Neural progenitor cell (in vitro differentiated cells): Measurements from ENCODE around the gene IL15. TPM values are rescaled to one million over a fixed set of nuclear protein-coding genes. Genes with fewer than 3 reads are reported as not detected.
"Not testable (repeated sequence)": the region's sequence is repeated elsewhere in the genome, so short reads cannot be mapped to it uniquely, and the experiment has no call there.

Source experiments
- DNase-seq: peaks from one replicate; pipeline ENCODE4 v3.0.0-alpha.2; 2016; ENCODE audit warnings: low spot score
- H2AFZ ChIP-seq: fragments of 200-600 bp; sonication (generic); replicated peaks from 2 replicates; pipeline ENCODE4 v1.6.1; 2016; ENCODE audit warnings: antibody characterized with exemption
- H3F3A ChIP-seq: fragments of 200-600 bp; sonication (generic); 2 replicates; pipeline ENCODE4 v1.6.1; 2016; ENCODE audit warnings: antibody characterized with exemption, low read depth
- H3K27ac ChIP-seq: fragments of 200-600 bp; sonication (generic); 2 replicates; pipeline ENCODE4 v1.5.1; 2016; ENCODE audit warnings: mild to moderate bottlenecking
- H3K27me3 ChIP-seq: fragments of 200-600 bp; sonication (generic); 2 replicates; pipeline ENCODE4 v1.6.1; 2016; ENCODE audit warnings: mild to moderate bottlenecking, moderate library complexity
- H3K36me3 ChIP-seq: fragments of 200-600 bp; sonication (generic); 2 replicates; pipeline ENCODE4 v1.5.1; 2016
- H3K4me1 ChIP-seq: fragments of 200-600 bp; sonication (generic); 2 replicates; pipeline ENCODE4 v1.6.1; 2016; ENCODE audit warnings: mixed run types
- H3K4me2 ChIP-seq: fragments of 200-600 bp; sonication (generic); 2 replicates; pipeline ENCODE4 v1.6.1; 2016
- H3K4me3 ChIP-seq: fragments of 200-600 bp; sonication (generic); 2 replicates; pipeline ENCODE4 v1.5.1; 2016
- H3K79me2 ChIP-seq: fragments of 200-600 bp; sonication (generic); 2 replicates; pipeline ENCODE4 v1.6.1; 2016; ENCODE audit warnings: low read depth
- H3K9ac ChIP-seq: fragments of 200-600 bp; sonication (generic); 2 replicates; pipeline ENCODE4 v1.6.1; 2016
- H3K9me3 ChIP-seq: fragments of 200-600 bp; sonication (generic); 2 replicates; pipeline ENCODE4 v1.5.1; 2016; ENCODE audit warnings: low read depth
- H4K20me1 ChIP-seq: fragments of 200-600 bp; sonication (generic); 2 replicates; pipeline ENCODE4 v1.6.1; 2016; ENCODE audit warnings: low read depth
- H3K27ac Mint-ChIP-seq: 3 replicates; pipeline ENCODE4 v1.8.0; 2021; ENCODE audit warnings: mixed read lengths
- H3K27me3 Mint-ChIP-seq: 2 replicates; pipeline ENCODE4 v1.8.0; 2022; ENCODE audit warnings: low read depth, mild to moderate bottlenecking, inconsistent platforms, moderate library complexity, mixed read lengths; ENCODE audit not compliant: insufficient read depth
- H3K36me3 Mint-ChIP-seq: 3 replicates; pipeline ENCODE4 v1.8.0; 2021; ENCODE audit warnings: mixed read lengths
- H3K4me1 Mint-ChIP-seq: 3 replicates; pipeline ENCODE4 v1.8.0; 2021; ENCODE audit warnings: mixed read lengths
- H3K4me3 Mint-ChIP-seq: 3 replicates; pipeline ENCODE4 v1.8.0; 2021; ENCODE audit warnings: mild to moderate bottlenecking, moderate library complexity, mixed read lengths
- H3K9me3 Mint-ChIP-seq: 3 replicates; pipeline ENCODE4 v1.8.0; 2020; ENCODE audit warnings: mixed read lengths
- CTCF ChIP-seq: fragments of 200-600 bp; sonication (generic); IDR thresholded peaks from 2 replicates; pipeline ENCODE4 v1.5.1; 2017; ENCODE audit warnings: antibody characterized with exemption, mild to moderate bottlenecking
- EZH2 ChIP-seq: fragments of 200-600 bp; sonication (generic); IDR thresholded peaks from 2 replicates; pipeline ENCODE4 v1.6.1; 2017; ENCODE audit warnings: antibody characterized with exemption, mild to moderate bottlenecking, moderate library complexity
- EZH2phosphoT487 ChIP-seq: fragments of 200-600 bp; sonication (generic); IDR thresholded peaks from 2 replicates; pipeline ENCODE4 v1.6.1; 2017; ENCODE audit warnings: antibody characterized with exemption
- total RNA-seq: library from RNA; depleted of rRNA; stranded (reverse); fragments of >200 nt; gene quantifications from 2 replicates; pipeline ENCODE4 v1.2.3, GENCODE V29; 2015; ENCODE audit warnings: low replicate concordance

Gene IL15
- total RNA-seq, 1 donor from 2014 or later, result not detected

- TF ChIP-seq CTCF (no peak), EZH2phosphoT487 (no peak), EZH2 (no peak)
- Mint-ChIP-seq H3K27me3 (no peaks in the 10 kb centered on the region), H3K4me3 (no peak overlapping the region), H3K36me3 (no peaks in the 10 kb centered on the region), H3K27ac (no peak overlapping the region), H3K4me1 (no peaks in the 10 kb centered on the region), H3K9me3 (peaks cover 5% of the 10 kb centered on the region)
- H3F3A ChIP-seq, result no peaks in the 10 kb centered on the region
- no peak overlapping the region for H3K9ac ChIP-seq
- DNase-seq, result no peak
- H4K20me1 ChIP-seq, result no peaks in the 10 kb centered on the region
- H3K9me3 ChIP-seq, result no peaks in the 10 kb centered on the region
- H3K79me2 ChIP-seq, result no peaks in the 10 kb centered on the region
- no peaks in the 10 kb centered on the region for H3K36me3 ChIP-seq
- no peaks in the 10 kb centered on the region for H3K27me3 ChIP-seq
- H3K4me3 ChIP-seq, result no peak overlapping the region
- no peak overlapping the region for H2AFZ ChIP-seq
- H3K27ac ChIP-seq, result no peak overlapping the region
- no peaks in the 10 kb centered on the region for H3K4me1 ChIP-seq
- H3K4me2 ChIP-seq, result no peak overlapping the region
Measured at GRCh38 chr4:141686879-141687278, 50.5 kb downstream of the IL15 start.

GRCh38 chr4:141689726-141690296 lies 53.4 kb downstream of the IL15 start:
- not testable (repeated sequence) for H3K27ac Mint-ChIP-seq, H4K20me1 ChIP-seq, H3K27ac ChIP-seq, H3K4me3 ChIP-seq, H2AFZ ChIP-seq, H3F3A ChIP-seq, H3K79me2 ChIP-seq, H3K4me3 Mint-ChIP-seq, H3K27me3 Mint-ChIP-seq, H3K4me1 ChIP-seq, H3K27me3 ChIP-seq, H3K36me3 Mint-ChIP-seq, H3K9me3 ChIP-seq, H3K4me1 Mint-ChIP-seq, H3K9ac ChIP-seq, DNase-seq, H3K4me2 ChIP-seq, H3K9me3 Mint-ChIP-seq, H3K36me3 ChIP-seq

- not testable (repeated sequence) for H3K27me3 Mint-ChIP-seq, H3K9me3 Mint-ChIP-seq, H3K4me2 ChIP-seq, H4K20me1 ChIP-seq, H3K27ac Mint-ChIP-seq, H3K27ac ChIP-seq, H3K9ac ChIP-seq, H3K36me3 ChIP-seq, DNase-seq, H3K9me3 ChIP-seq, H3K4me1 ChIP-seq, H2AFZ ChIP-seq, H3K36me3 Mint-ChIP-seq, H3F3A ChIP-seq, H3K27me3 ChIP-seq, H3K4me3 Mint-ChIP-seq, H3K4me3 ChIP-seq, H3K4me1 Mint-ChIP-seq, H3K79me2 ChIP-seq
Measured at GRCh38 chr4:141691247-141691646, 54.9 kb downstream of the IL15 start.

GRCh38 chr4:141692081-141692480 lies 55.7 kb downstream of the IL15 start:
- TF ChIP-seq EZH2phosphoT487 (no peak), EZH2 (no peak), CTCF (no peak)
- Mint-ChIP-seq H3K36me3 (no peaks in the 10 kb centered on the region), H3K27me3 (peaks cover 4% of the 10 kb centered on the region), H3K9me3 (peaks cover 5% of the 10 kb centered on the region), H3K4me3 (no peak overlapping the region), H3K4me1 (no peaks in the 10 kb centered on the region), H3K27ac (no peak overlapping the region)
- Histone ChIP-seq H3F3A (no peaks in the 10 kb centered on the region), H2AFZ (no peak overlapping the region), H3K9ac (no peak overlapping the region), H3K36me3 (no peaks in the 10 kb centered on the region), H4K20me1 (no peaks in the 10 kb centered on the region), H3K4me1 (no peaks in the 10 kb centered on the region), H3K27ac (no peak overlapping the region), H3K79me2 (no peaks in the 10 kb centered on the region), H3K4me3 (no peak overlapping the region), H3K4me2 (no peak overlapping the region), H3K9me3 (no peaks in the 10 kb centered on the region), H3K27me3 (no peaks in the 10 kb centered on the region)
- no peak for DNase-seq
